Measurements from ENCODE around the gene FHOD3.

The FHOD3 gene

GRCh38 chr18:36481201-36481657 is 183.7 kb downstream of the FHOD3 start:
- no peak for DNase-seq (ENCODE audit: low spot score)

GRCh38 chr18:36481935-36482334 is 184.4 kb downstream of the FHOD3 start:
- DNase-seq (ENCODE audit: low spot score) = no peak

- DNase-seq (ENCODE audit: low spot score) = no peak
Observed at GRCh38 chr18:36484591-36484990, 187.1 kb downstream of the FHOD3 start.

- DNase-seq (ENCODE audit: low spot score) = no peak
Observed at GRCh38 chr18:36485772-36486171, 188.3 kb downstream of the FHOD3 start.

- no peak for DNase-seq (ENCODE audit: low spot score)
Observed at GRCh38 chr18:36488131-36488530, 190.6 kb downstream of the FHOD3 start.

GRCh38 chr18:36490897-36491296 is 193.4 kb downstream of the FHOD3 start:
- no peak for DNase-seq (ENCODE audit: low spot score)

GRCh38 chr18:36492604-36493329 is 195.3 kb downstream of the FHOD3 start:
- no peak for DNase-seq (ENCODE audit: low spot score)

GRCh38 chr18:36493349-36494159 is 196.0 kb downstream of the FHOD3 start:
- DNase-seq (ENCODE audit: low spot score) = no peak

- DNase-seq (ENCODE audit: low spot score) = no peak
Observed at GRCh38 chr18:36494160-36494437, 196.6 kb downstream of the FHOD3 start.

- no peak for DNase-seq (ENCODE audit: low spot score)
Observed at GRCh38 chr18:36496022-36496421, 198.5 kb downstream of the FHOD3 start.

- DNase-seq (ENCODE audit: low spot score) = no peak
Observed at GRCh38 chr18:36499938-36500337, 202.4 kb downstream of the FHOD3 start.

GRCh38 chr18:36501100-36501499 is 203.6 kb downstream of the FHOD3 start:
- DNase-seq (ENCODE audit: low spot score) = no peak

GRCh38 chr18:36503477-36503876 is 206.0 kb downstream of the FHOD3 start:
- DNase-seq (ENCODE audit: low spot score) = no peak

GRCh38 chr18:36504928-36505327 is 207.4 kb downstream of the FHOD3 start:
- DNase-seq (ENCODE audit: low spot score) = no peak

GRCh38 chr18:36505665-36506064 is 208.2 kb downstream of the FHOD3 start:
- no peak for DNase-seq (ENCODE audit: low spot score)

GRCh38 chr18:36509646-36510197 is 212.2 kb downstream of the FHOD3 start:
- DNase-seq (ENCODE audit: low spot score) = no peak

- DNase-seq (ENCODE audit: low spot score) = no peak
Observed at GRCh38 chr18:36511791-36512352, 214.4 kb downstream of the FHOD3 start.

- DNase-seq (ENCODE audit: low spot score) = no peak
Observed at GRCh38 chr18:36513556-36513955, 216.0 kb downstream of the FHOD3 start.

- DNase-seq (ENCODE audit: low spot score) = no peak
Observed at GRCh38 chr18:36514778-36515177, 217.3 kb downstream of the FHOD3 start.

- DNase-seq (ENCODE audit: low spot score) = no peak
Observed at GRCh38 chr18:36516258-36516657, 218.7 kb downstream of the FHOD3 start.

- DNase-seq (ENCODE audit: low spot score) = no peak
Observed at GRCh38 chr18:36516726-36517125, 219.2 kb downstream of the FHOD3 start.

- DNase-seq (ENCODE audit: low spot score) = no peak
Observed at GRCh38 chr18:36518839-36519238, 221.3 kb downstream of the FHOD3 start.

- DNase-seq (ENCODE audit: low spot score) = peak; percentile 23
Observed at GRCh38 chr18:36519358-36519757, 221.8 kb downstream of the FHOD3 start.
